NB4 (cell line): Measurements from ENCODE around the gene GABRA6.

Experiments used
- MYC ChIP-seq: IDR thresholded peaks from 2 replicates; pipeline ENCODE4 v1.6.1; 2011; ENCODE audit warnings: low read depth, low read length
- POLR2A ChIP-seq: IDR thresholded peaks from 2 replicates; pipeline ENCODE4 v1.6.1; 2011; ENCODE audit warnings: mild to moderate bottlenecking; ENCODE audit not compliant: insufficient read length; ENCODE audit errors: extremely low read depth
- TF ChIP-seq, protein P1 (sequence below): IDR thresholded peaks from one replicate; pipeline ENCODE4 v1.5.1; 2012; ENCODE audit warnings: low read depth, low read length
- TF ChIP-seq, protein P2 (sequence below): IDR thresholded peaks from 2 replicates; pipeline ENCODE4 v1.6.1; 2011; ENCODE audit warnings: low read depth, low read length

- TF ChIP-seq, protein P1, sequence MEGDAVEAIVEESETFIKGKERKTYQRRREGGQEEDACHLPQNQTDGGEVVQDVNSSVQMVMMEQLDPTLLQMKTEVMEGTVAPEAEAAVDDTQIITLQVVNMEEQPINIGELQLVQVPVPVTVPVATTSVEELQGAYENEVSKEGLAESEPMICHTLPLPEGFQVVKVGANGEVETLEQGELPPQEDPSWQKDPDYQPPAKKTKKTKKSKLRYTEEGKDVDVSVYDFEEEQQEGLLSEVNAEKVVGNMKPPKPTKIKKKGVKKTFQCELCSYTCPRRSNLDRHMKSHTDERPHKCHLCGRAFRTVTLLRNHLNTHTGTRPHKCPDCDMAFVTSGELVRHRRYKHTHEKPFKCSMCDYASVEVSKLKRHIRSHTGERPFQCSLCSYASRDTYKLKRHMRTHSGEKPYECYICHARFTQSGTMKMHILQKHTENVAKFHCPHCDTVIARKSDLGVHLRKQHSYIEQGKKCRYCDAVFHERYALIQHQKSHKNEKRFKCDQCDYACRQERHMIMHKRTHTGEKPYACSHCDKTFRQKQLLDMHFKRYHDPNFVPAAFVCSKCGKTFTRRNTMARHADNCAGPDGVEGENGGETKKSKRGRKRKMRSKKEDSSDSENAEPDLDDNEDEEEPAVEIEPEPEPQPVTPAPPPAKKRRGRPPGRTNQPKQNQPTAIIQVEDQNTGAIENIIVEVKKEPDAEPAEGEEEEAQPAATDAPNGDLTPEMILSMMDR: no peak
- TF ChIP-seq POLR2A (no peak), MYC (no peak)
- TF ChIP-seq, protein P2, sequence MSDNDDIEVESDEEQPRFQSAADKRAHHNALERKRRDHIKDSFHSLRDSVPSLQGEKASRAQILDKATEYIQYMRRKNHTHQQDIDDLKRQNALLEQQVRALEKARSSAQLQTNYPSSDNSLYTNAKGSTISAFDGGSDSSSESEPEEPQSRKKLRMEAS: no peak
Measured at GRCh38 chr5:161687316-161687715, 1.8 kb downstream of the GABRA6 start.
